K562 (cell line): ENCODE results near the gene NRG3. TPM values are rescaled to one million over a fixed set of nuclear protein-coding genes. Genes with fewer than 3 reads are reported as not detected.

Experiments
- ATAC-seq: fragments of 200-7000 bp; cut with Tn5 transposase; 3 replicates; pipeline ENCODE4 v1.9.1; 2020; ENCODE audit warnings: moderate library complexity
- BruUV-seq: library from RNA; stranded (reverse); fragments of 400-500 nt; replicated peaks from 2 replicates; lab custom pipeline; 2021; lab: Mats Ljungman, UMichigan
- CTCF ChIA-PET: fragments of 300-600 bp; formaldehyde crosslinking; extraction: SDS; loops from one replicate; lab custom pipeline; 2021; ENCODE audit warnings: low intra/inter-chr PET ratio; lab: Yijun Ruan, JAX
- POLR2A ChIA-PET: fragments of 300-600, 350-650 bp; sonication (Branson Sonifier 250); formaldehyde crosslinking; extraction: SDS; loops from one replicate; lab custom pipeline; 2021; ENCODE audit warnings: antibody characterized with exemption, inconsistent platforms; lab: Yijun Ruan, JAX
- DNase-seq, 4 experiments: peaks; one replicate each; pipeline versions ENCODE4 v3.0.0 to v3.0.0-alpha.2; 2011 to 2018; ENCODE audit warnings: low spot score in 3 of 4, mixed read lengths in 3 of 4; ENCODE audit errors: extremely low read depth in 1 of 4
- FAIRE-seq: peaks from 2 replicates; lab custom pipeline; 2011; peaks lifted over from hg19 to GRCh38; lab: Jason Lieb, UNC
- H2AFZ ChIP-seq: 2 replicates; pipeline ENCODE4 v1.6.0; 2011; ENCODE audit warnings: low read depth, low read length, control low read depth, inconsistent platforms
- H3K27ac ChIP-seq: fragments of 200-600 bp; 3 replicates; pipeline ENCODE4 v1.8.0; 2011; ENCODE audit warnings: low read depth, mild to moderate bottlenecking, control low read depth, inconsistent platforms, low read length, moderate library complexity, mixed read lengths; ENCODE audit errors: extremely low read depth
- H3K27me3 ChIP-seq, 2 experiments: fragments of 300-600 bp in 1 of 2; 2 replicates in 1 of 2; 3 replicates in 1 of 2; pipeline versions ENCODE4 v1.6.0 to v1.8.0; 2011; ENCODE audit warnings: inconsistent platforms in 2 of 2, low read length in 2 of 2, mild to moderate bottlenecking in 1 of 2, mixed read lengths in 1 of 2, moderate library complexity in 1 of 2; ENCODE audit not compliant: control insufficient read depth in 2 of 2, insufficient read depth in 2 of 2
- H3K36me3 ChIP-seq: fragments of 300-600 bp; 3 replicates; pipeline ENCODE4 v1.8.0; 2011; ENCODE audit warnings: mild to moderate bottlenecking, low read length, inconsistent platforms; ENCODE audit not compliant: control insufficient read depth, insufficient read depth
- H3K4me1 ChIP-seq, 2 experiments: fragments of 200-600 bp in 1 of 2; replicated peaks in 1 of 2; 2 replicates in 1 of 2; 3 replicates in 1 of 2; pipeline versions ENCODE4 v1.5.1 to v1.8.0; 2011; ENCODE audit warnings: inconsistent platforms in 2 of 2, low read length in 2 of 2, mild to moderate bottlenecking in 1 of 2, mixed read lengths in 1 of 2, moderate library complexity in 1 of 2; ENCODE audit not compliant: control insufficient read depth in 2 of 2, insufficient read depth in 2 of 2
- H3K4me2 ChIP-seq: 2 replicates; pipeline ENCODE4 v1.6.1; 2011; ENCODE audit warnings: low read length, control low read depth, inconsistent platforms, mixed read lengths; ENCODE audit not compliant: insufficient read depth
- H3K4me3 ChIP-seq: fragments of 200-600 bp; sonication (generic), shearing (Covaris generic); 2 replicates; pipeline ENCODE4 v1.5.1; 2016; ENCODE audit warnings: control low read depth, inconsistent platforms
- H3K79me2 ChIP-seq: fragments of 200-600 bp; 3 replicates; pipeline ENCODE4 v1.8.0; 2011; ENCODE audit warnings: low read length, inconsistent platforms; ENCODE audit not compliant: control insufficient read depth, insufficient read depth
- H3K9ac ChIP-seq, 2 experiments: 2 replicates each; pipeline versions ENCODE4 v1.6.0 to v1.6.1; 2011; ENCODE audit warnings: low read depth in 2 of 2, low read length in 2 of 2, control low read depth in 1 of 2, inconsistent platforms in 1 of 2, mild to moderate bottlenecking in 1 of 2, mixed read lengths in 1 of 2; ENCODE audit not compliant: insufficient read depth in 1 of 2
- H3K9me1 ChIP-seq: one replicate; pipeline ENCODE4 v1.6.0; 2011; ENCODE audit warnings: inconsistent platforms, mild to moderate bottlenecking, low read length, moderate library complexity; ENCODE audit not compliant: control insufficient read depth, insufficient read depth
- H3K9me3 ChIP-seq: replicated peaks from 2 replicates; pipeline ENCODE4 v1.5.1; 2011; ENCODE audit warnings: low read depth, low read length, inconsistent platforms; ENCODE audit not compliant: control insufficient read depth, insufficient read depth
- H4K20me1 ChIP-seq: replicated peaks from 2 replicates; pipeline ENCODE4 v1.6.1; 2011; ENCODE audit warnings: low read length, inconsistent platforms, mixed read lengths; ENCODE audit not compliant: control insufficient read depth, insufficient read depth
- LARP7 ChIP-seq: fragments of 450-650 bp; IDR thresholded peaks from 2 replicates; pipeline ENCODE4 v1.6.1; 2016
- SIN3B ChIP-seq: fragments of 450-650 bp; IDR thresholded peaks from 2 replicates; pipeline ENCODE4 v1.6.1; 2017; ENCODE audit warnings: low read depth, mild to moderate bottlenecking, moderate library complexity
- SMARCB1 ChIP-seq: IDR thresholded peaks from 2 replicates; pipeline ENCODE4 v1.6.1; 2011; ENCODE audit warnings: improper control_type of control experiment, low read depth; ENCODE audit not compliant: insufficient read length
- ZBTB34 ChIP-seq: fragments of 250-450 bp; sonication (Bioruptor Pico); IDR thresholded peaks from 2 replicates; pipeline ENCODE4 v1.8.0; 2021; ENCODE audit warnings: mild to moderate bottlenecking, moderate library complexity
- ZNF316 ChIP-seq: fragments of 450-650 bp; IDR thresholded peaks from 2 replicates; pipeline ENCODE4 v1.6.1; 2016
- WGBS: fragments of 100-300 bp; shearing (Covaris generic); methylation state at CpG from one replicate; pipeline ENCODE4 v1.1.6; 2016; ENCODE audit warnings: low coverage, mixed read lengths; ENCODE audit not compliant: insufficient coverage; ENCODE audit errors: missing lambda C conversion rate; 5-methylcytosine and 5-hydroxymethylcytosine counted together
- in situ Hi-C: fragments of 300-500 bp; cut with MboI; formaldehyde crosslinking; loops from 4 replicates; pipeline ENCODE4 v1.15.0; 2018; ENCODE audit warnings: inconsistent platforms, mixed read lengths
- intact Hi-C: fragments of 100-400 bp; cut with micrococcal nuclease; formaldehyde crosslinking; loops from 2 replicates; pipeline ENCODE4 v1.14.2; 2022
- polyA plus RNA-seq, 8 experiments: library from polyadenylated mRNA; depleted of rRNA in 4 of 8; stranded (reverse) in 5 of 8; unstranded in 3 of 8; fragments of >200 nt; fragmentation: Nextera tagmentation in 2 of 8; fragmentation: Illumina TruSeq in 1 of 8; extraction: Ambion mirVana in 2 of 8; extraction: Trizol in 1 of 8; gene quantifications; 2 replicates each; pipeline versions ENCODE4 v1.2.1 to v1.2.3, GENCODE V29; 2011 to 2014; ENCODE audit warnings: inconsistent platforms in 1 of 8, missing spikeins in 1 of 8
- total RNA-seq, 7 experiments: library from RNA; depleted of rRNA in 6 of 7; stranded (reverse); fragments of >200 nt in 6 of 7; fragmentation: Illumina TruSeq in 2 of 7; extraction: Trizol in 2 of 7; gene quantifications; 2 replicates each; pipeline versions ENCODE4 v1.2.1 to v1.2.3, GENCODE V29; 2011 to 2021; ENCODE audit warnings: low replicate concordance in 1 of 7

Gene NRG3
- total and polyA plus RNA-seq, 9 of the 15 experiments (the other 6 are each of a cell fraction or from before 2014, with no cell fraction given): not detected

GRCh38 chr10:81886939-81887338, 11.9 kb downstream of the NRG3 start:
- DNase-seq: no peak
- no peak overlapping the region for H3K4me3 ChIP-seq
- TF ChIP-seq ZNF316 (peak; percentile 59), SIN3B (no peak)
- no peaks in the 10 kb centered on the region for H3K36me3 ChIP-seq
- no TSS peak for BruUV-seq
- intact Hi-C loops: no loop called here
- in situ Hi-C loops: no loop called here
- no peak for ATAC-seq
- no peaks in the 10 kb centered on the region for H3K79me2 ChIP-seq
- ChIA-PET CTCF (no interaction called here), POLR2A (interaction anchor here (1.1 kb wide), 1 partner anchor 12 kb away, joined by 4 read pairs; no protein-coding TSS in a partner anchor)
- no peak overlapping the region for H3K27ac ChIP-seq
- H3K9ac ChIP-seq: no peak overlapping the region
- no peaks in the 10 kb centered on the region for H3K4me1 ChIP-seq
- H4K20me1 ChIP-seq: no peaks in the 10 kb centered on the region
- no peaks in the 10 kb centered on the region for H3K9me3 ChIP-seq
- H3K4me2 ChIP-seq: no peak overlapping the region
- no peak for FAIRE-seq
- no peaks in the 10 kb centered on the region for H3K9me1 ChIP-seq
- H3K27me3 ChIP-seq: no peaks in the 10 kb centered on the region
- H2AFZ ChIP-seq: no peak overlapping the region

GRCh38 chr10:81889181-81889769, 14.3 kb downstream of the NRG3 start:
- in situ Hi-C loops: no loop called here
- no peak for FAIRE-seq

More at GRCh38 chr10:81889181-81889769, 14.3 kb downstream of the NRG3 start:
- Histone ChIP-seq H3K9me3 (no peaks in the 10 kb centered on the region), H3K4me1 (no peaks in the 10 kb centered on the region), H3K79me2 (no peaks in the 10 kb centered on the region), H3K4me2 (no peak overlapping the region), H4K20me1 (no peaks in the 10 kb centered on the region), H3K9ac (no peak overlapping the region), H2AFZ (no peak overlapping the region), H3K27ac (no peak overlapping the region), H3K9me1 (no peaks in the 10 kb centered on the region), H3K36me3 (no peaks in the 10 kb centered on the region), H3K27me3 (no peaks in the 10 kb centered on the region), H3K4me3 (no peak overlapping the region)
- BruUV-seq: no TSS peak
- WGBS: 2% methylated on average over 7 of the region's 7 CpGs
- POLR2A ChIA-PET: no interaction called here
- intact Hi-C loops: no loop called here
- DNase-seq (no peak), ATAC-seq (no peak)
- CTCF ChIA-PET: no interaction called here
- no peak for TF ChIP-seq SMARCB1
- TF ChIP-seq ZBTB34 (CRISPR knock-in tag): no peak
- TF ChIP-seq LARP7: no peak
